ENCODE data around the gene TRPM3. TPM values are rescaled to one million over a fixed set of nuclear protein-coding genes. Genes with fewer than 3 reads are reported as not detected.
A peak's percentile ranks its signal among the peaks of the same experiment; 100 is the strongest.

The TRPM3 gene
- total and polyA plus RNA-seq, 2 of the 13 experiments (the other 11 are each of a cell fraction or from before 2014, with no cell fraction given) = not detected

DNA sequence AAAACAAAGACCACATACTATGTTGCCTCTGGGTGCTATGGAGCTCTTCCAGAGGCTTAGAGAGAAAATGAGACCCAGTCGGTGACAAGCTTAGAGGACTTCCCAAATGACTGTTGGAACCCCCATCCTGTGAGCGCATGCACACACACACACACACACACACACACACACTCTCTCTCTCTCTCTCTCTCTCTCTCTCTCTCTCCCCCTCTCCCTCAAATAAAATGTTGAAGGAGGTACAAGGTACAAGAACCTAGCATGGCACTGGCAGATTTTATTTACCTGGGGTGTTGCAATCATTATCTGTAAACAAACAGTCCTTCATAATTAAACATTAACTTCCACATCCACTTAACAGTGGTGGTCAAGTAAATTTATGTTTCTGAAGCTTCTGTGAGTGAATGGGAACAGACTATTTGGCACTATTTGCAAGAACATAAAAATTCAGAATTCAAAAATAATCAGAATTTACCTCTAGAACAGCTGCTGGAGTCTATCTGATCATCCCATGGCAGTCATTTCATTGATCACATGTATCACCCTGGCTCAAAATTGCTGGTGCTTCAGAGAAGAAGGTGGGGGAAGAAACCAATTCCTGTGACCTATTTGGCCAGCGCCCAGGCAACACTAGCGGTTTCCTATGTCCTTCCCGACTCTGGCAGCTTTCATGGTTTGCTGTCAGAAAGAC is 24.9 kb downstream of the TRPM3 start (continued):
- TF ChIP-seq, protein P1, sequence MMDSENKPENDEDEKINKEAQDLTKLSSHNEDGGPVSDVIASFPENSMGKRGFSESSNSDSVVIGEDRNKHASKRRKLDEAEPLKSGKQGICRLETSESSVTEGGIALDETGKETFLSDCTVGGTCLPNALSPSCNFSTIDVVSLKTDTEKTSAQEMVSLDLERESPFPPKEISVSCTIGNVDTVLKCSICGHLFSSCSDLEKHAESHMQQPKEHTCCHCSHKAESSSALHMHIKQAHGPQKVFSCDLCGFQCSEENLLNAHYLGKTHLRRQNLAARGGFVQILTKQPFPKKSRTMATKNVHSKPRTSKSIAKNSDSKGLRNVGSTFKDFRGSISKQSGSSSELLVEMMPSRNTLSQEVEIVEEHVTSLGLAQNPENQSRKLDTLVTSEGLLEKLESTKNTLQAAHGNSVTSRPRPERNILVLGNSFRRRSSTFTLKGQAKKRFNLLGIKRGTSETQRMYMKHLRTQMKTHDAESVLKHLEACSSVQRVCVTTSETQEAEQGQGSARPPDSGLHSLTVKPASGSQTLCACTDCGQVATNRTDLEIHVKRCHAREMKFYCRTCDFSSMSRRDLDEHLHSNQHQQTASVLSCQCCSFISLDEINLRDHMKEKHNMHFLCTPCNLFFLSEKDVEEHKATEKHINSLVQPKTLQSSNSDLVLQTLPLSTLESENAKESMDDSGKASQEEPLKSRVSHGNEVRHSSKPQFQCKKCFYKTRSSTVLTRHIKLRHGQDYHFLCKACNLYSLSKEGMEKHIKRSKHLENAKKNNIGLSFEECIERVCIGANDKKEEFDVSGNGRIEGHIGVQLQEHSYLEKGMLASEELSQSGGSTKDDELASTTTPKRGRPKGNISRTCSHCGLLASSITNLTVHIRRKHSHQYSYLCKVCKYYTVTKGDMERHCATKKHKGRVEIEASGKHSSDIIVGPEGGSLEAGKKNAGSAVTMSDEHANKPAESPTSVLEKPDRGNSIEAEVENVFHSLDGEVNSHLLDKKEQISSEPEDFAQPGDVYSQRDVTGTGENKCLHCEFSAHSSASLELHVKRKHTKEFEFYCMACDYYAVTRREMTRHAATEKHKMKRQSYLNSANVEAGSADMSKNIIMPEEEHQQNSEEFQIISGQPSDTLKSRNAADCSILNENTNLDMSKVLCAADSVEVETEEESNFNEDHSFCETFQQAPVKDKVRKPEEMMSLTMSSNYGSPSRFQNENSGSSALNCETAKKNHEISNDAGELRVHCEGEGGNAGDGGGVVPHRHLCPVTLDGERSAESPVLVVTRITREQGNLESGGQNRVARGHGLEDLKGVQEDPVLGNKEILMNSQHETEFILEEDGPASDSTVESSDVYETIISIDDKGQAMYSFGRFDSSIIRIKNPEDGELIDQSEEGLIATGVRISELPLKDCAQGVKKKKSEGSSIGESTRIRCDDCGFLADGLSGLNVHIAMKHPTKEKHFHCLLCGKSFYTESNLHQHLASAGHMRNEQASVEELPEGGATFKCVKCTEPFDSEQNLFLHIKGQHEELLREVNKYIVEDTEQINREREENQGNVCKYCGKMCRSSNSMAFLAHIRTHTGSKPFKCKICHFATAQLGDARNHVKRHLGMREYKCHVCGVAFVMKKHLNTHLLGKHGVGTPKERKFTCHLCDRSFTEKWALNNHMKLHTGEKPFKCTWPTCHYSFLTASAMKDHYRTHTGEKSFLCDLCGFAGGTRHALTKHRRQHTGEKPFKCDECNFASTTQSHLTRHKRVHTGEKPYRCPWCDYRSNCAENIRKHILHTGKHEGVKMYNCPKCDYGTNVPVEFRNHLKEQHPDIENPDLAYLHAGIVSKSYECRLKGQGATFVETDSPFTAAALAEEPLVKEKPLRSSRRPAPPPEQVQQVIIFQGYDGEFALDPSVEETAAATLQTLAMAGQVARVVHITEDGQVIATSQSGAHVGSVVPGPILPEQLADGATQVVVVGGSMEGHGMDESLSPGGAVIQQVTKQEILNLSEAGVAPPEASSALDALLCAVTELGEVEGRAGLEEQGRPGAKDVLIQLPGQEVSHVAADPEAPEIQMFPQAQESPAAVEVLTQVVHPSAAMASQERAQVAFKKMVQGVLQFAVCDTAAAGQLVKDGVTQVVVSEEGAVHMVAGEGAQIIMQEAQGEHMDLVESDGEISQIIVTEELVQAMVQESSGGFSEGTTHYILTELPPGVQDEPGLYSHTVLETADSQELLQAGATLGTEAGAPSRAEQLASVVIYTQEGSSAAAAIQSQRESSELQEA (CRISPR knock-in tag; IDR thresholded peaks at IDR 0.05; ENCODE audit: not compliant biosample characterization) = no peak
- TF ChIP-seq HNRNPH1 (optimal IDR thresholded peaks at IDR 0.05; ENCODE audit: low read depth, low read length) (no peak), ZBTB7A (CRISPR knock-in tag; IDR thresholded peaks at IDR 0.05) (no peak), MIER3 (CRISPR knock-in tag; IDR thresholded peaks at IDR 0.05; ENCODE audit: borderline replicate concordance) (0 out of 2 replicates have a peak, but pooled peaks have one; percentile 40), AGO2 (optimal IDR thresholded peaks at IDR 0.05; ENCODE audit: low read depth, low read length) (no peak), MTA1 (CRISPR knock-in tag; IDR thresholded peaks at IDR 0.05; ENCODE audit: borderline replicate concordance) (no peak; the same call in 1 of the 2 replicates)
- TF ChIP-seq, protein P2, sequence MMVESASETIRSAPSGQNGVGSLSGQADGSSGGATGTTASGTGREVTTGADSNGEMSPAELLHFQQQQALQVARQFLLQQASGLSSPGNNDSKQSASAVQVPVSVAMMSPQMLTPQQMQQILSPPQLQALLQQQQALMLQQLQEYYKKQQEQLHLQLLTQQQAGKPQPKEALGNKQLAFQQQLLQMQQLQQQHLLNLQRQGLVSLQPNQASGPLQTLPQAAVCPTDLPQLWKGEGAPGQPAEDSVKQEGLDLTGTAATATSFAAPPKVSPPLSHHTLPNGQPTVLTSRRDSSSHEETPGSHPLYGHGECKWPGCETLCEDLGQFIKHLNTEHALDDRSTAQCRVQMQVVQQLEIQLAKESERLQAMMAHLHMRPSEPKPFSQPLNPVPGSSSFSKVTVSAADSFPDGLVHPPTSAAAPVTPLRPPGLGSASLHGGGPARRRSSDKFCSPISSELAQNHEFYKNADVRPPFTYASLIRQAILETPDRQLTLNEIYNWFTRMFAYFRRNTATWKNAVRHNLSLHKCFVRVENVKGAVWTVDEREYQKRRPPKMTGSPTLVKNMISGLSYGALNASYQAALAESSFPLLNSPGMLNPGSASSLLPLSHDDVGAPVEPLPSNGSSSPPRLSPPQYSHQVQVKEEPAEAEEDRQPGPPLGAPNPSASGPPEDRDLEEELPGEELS (CRISPR knock-in tag; IDR thresholded peaks at IDR 0.05) = peak; percentile 98
- TF ChIP-seq, protein P3, sequence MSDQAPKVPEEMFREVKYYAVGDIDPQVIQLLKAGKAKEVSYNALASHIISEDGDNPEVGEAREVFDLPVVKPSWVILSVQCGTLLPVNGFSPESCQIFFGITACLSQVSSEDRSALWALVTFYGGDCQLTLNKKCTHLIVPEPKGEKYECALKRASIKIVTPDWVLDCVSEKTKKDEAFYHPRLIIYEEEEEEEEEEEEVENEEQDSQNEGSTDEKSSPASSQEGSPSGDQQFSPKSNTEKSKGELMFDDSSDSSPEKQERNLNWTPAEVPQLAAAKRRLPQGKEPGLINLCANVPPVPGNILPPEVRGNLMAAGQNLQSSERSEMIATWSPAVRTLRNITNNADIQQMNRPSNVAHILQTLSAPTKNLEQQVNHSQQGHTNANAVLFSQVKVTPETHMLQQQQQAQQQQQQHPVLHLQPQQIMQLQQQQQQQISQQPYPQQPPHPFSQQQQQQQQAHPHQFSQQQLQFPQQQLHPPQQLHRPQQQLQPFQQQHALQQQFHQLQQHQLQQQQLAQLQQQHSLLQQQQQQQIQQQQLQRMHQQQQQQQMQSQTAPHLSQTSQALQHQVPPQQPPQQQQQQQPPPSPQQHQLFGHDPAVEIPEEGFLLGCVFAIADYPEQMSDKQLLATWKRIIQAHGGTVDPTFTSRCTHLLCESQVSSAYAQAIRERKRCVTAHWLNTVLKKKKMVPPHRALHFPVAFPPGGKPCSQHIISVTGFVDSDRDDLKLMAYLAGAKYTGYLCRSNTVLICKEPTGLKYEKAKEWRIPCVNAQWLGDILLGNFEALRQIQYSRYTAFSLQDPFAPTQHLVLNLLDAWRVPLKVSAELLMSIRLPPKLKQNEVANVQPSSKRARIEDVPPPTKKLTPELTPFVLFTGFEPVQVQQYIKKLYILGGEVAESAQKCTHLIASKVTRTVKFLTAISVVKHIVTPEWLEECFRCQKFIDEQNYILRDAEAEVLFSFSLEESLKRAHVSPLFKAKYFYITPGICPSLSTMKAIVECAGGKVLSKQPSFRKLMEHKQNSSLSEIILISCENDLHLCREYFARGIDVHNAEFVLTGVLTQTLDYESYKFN (CRISPR knock-in tag; conservative IDR thresholded peaks at IDR 0.05) = peak; percentile 100

All from HepG2 (cell line).